ENCODE measurements around the gene EML6.

DNA sequence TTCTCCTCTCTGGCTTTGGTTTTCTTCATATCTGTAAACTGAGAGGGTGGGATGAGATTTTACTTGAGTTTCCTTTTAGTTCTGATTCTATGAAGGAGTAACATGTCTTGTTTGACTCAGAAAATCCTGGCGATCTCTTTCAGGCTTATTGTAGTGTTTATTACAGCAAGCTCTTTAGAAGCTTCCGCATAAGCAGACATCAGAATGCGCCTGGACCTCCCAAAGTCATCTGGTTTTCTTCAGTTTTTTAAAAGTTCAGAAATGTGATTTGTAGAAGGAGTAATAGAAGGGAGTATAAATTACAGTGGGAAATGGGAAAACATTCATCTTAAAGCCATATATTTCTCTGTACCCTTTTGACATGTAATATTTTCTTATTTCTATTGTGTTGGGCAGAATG lies 68.4 kb downstream of the EML6 start:
- TF ChIP-seq, protein P1, sequence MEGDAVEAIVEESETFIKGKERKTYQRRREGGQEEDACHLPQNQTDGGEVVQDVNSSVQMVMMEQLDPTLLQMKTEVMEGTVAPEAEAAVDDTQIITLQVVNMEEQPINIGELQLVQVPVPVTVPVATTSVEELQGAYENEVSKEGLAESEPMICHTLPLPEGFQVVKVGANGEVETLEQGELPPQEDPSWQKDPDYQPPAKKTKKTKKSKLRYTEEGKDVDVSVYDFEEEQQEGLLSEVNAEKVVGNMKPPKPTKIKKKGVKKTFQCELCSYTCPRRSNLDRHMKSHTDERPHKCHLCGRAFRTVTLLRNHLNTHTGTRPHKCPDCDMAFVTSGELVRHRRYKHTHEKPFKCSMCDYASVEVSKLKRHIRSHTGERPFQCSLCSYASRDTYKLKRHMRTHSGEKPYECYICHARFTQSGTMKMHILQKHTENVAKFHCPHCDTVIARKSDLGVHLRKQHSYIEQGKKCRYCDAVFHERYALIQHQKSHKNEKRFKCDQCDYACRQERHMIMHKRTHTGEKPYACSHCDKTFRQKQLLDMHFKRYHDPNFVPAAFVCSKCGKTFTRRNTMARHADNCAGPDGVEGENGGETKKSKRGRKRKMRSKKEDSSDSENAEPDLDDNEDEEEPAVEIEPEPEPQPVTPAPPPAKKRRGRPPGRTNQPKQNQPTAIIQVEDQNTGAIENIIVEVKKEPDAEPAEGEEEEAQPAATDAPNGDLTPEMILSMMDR (IDR thresholded peaks at IDR 0.05 in 4 of 5, conservative IDR thresholded peaks at IDR 0.05 in 1 of 5), result no peak
- no peak for TF ChIP-seq POLR2A (IDR thresholded peaks at IDR 0.05)

All from gastrocnemius medialis (tissue), 4 donors.